SK-N-SH (cell line): ENCODE measurements around the gene PARVB. TPM values are rescaled to one million over a fixed set of nuclear protein-coding genes. Genes with fewer than 3 reads are reported as not detected.

Experiments used
- CTCF ChIA-PET: fragments of 300-600, 350-600 bp; formaldehyde crosslinking; extraction: SDS; loops from one replicate; lab custom pipeline; 2021; lab: Yijun Ruan, JAX
- POLR2A ChIA-PET: fragments of 350-600 bp; sonication (Branson Sonifier 250); formaldehyde crosslinking; extraction: SDS; loops from one replicate; lab custom pipeline; 2020; ENCODE audit warnings: antibody characterized with exemption, inconsistent platforms; lab: Yijun Ruan, JAX
- DNase-seq: peaks from one replicate; pipeline ENCODE4 v3.0.0; 2012
- H2AFZ ChIP-seq: fragments of 200-600 bp; sonication (generic); 2 replicates; pipeline ENCODE4 v1.8.1; 2016; ENCODE audit warnings: antibody characterized with exemption, mild to moderate bottlenecking, low read depth
- H3F3A ChIP-seq: fragments of 200-600 bp; sonication (generic); replicated peaks from 2 replicates; pipeline ENCODE3; 2016; ENCODE audit warnings: antibody characterized with exemption, mild to moderate bottlenecking; ENCODE audit not compliant: insufficient read depth
- H3K27ac ChIP-seq, 2 experiments: fragments of 200-500 bp in 1 of 2; fragments of 200-600 bp in 1 of 2; sonication (Bioruptor generic) in 1 of 2; sonication (generic), shearing (Covaris generic) in 1 of 2; 2 replicates each; pipeline versions ENCODE4 v1.5.1 to v1.6.1; 2014 to 2016; ENCODE audit warnings: low read depth in 2 of 2, inconsistent platforms in 1 of 2, low read length in 1 of 2, mild to moderate bottlenecking in 1 of 2, mixed read lengths in 1 of 2
- H3K27me3 ChIP-seq: fragments of 200-600 bp; sonication (generic), shearing (Covaris generic); 2 replicates; pipeline ENCODE4 v1.6.1; 2016; ENCODE audit warnings: mixed run types; ENCODE audit not compliant: insufficient read depth
- H3K36me3 ChIP-seq, 2 experiments: fragments of 200-500 bp in 1 of 2; fragments of 200-600 bp in 1 of 2; sonication (Bioruptor generic) in 1 of 2; sonication (generic) in 1 of 2; replicated peaks in 1 of 2; 2 replicates each; pipeline versions ENCODE3 to v1.5.1; 2014 to 2016; ENCODE audit warnings: low read length in 1 of 2, mild to moderate bottlenecking in 1 of 2; ENCODE audit not compliant: insufficient read depth in 2 of 2, control insufficient read depth in 1 of 2
- H3K4me1 ChIP-seq, 2 experiments: fragments of 200-500 bp in 1 of 2; fragments of 200-600 bp in 1 of 2; sonication (Bioruptor generic) in 1 of 2; sonication (generic), shearing (Covaris generic) in 1 of 2; 2 replicates each; pipeline versions ENCODE4 v1.5.1 to v1.6.1; 2014 to 2016; ENCODE audit warnings: low read depth in 1 of 2, low read length in 1 of 2, mixed run types in 1 of 2; ENCODE audit not compliant: insufficient read depth in 2 of 2, control insufficient read depth in 1 of 2
- H3K4me2 ChIP-seq: fragments of 200-600 bp; sonication (generic), shearing (Covaris generic); 2 replicates; pipeline ENCODE4 v1.6.1; 2017; ENCODE audit warnings: mixed run types
- H3K4me3 ChIP-seq, 2 experiments: fragments of 200-500 bp in 1 of 2; fragments of 200-600 bp in 1 of 2; sonication (Bioruptor generic) in 1 of 2; sonication (generic), shearing (Covaris generic) in 1 of 2; 2 replicates each; pipeline versions ENCODE4 v1.5.1 to v1.8.1; 2014 to 2016; ENCODE audit warnings: low read depth in 2 of 2, inconsistent platforms in 1 of 2, low read length in 1 of 2, mild to moderate bottlenecking in 1 of 2, mixed read lengths in 1 of 2, moderate library complexity in 1 of 2
- H3K79me2 ChIP-seq: fragments of 200-600 bp; sonication (generic); 2 replicates; pipeline ENCODE4 v1.8.1; 2017; ENCODE audit warnings: mild to moderate bottlenecking; ENCODE audit not compliant: insufficient read depth
- H3K9ac ChIP-seq: fragments of 200-600 bp; sonication (generic); 2 replicates; pipeline ENCODE4 v1.6.1; 2017; ENCODE audit warnings: mixed run types
- H3K9me2 ChIP-seq: fragments of 200-600 bp; sonication (generic); 2 replicates; pipeline ENCODE4 v1.6.1; 2017; ENCODE audit warnings: mixed run types
- H3K9me3 ChIP-seq: fragments of 200-600 bp; sonication (generic); 2 replicates; pipeline ENCODE4 v1.6.1; 2017; ENCODE audit warnings: mixed run types, mild to moderate bottlenecking, moderate library complexity
- H4K20me1 ChIP-seq: fragments of 200-600 bp; sonication (generic); 2 replicates; pipeline ENCODE4 v1.6.1; 2017; ENCODE audit warnings: mild to moderate bottlenecking, mixed run types; ENCODE audit not compliant: insufficient read depth
- EZH2phosphoT487 ChIP-seq: fragments of 200-600 bp; sonication (generic); IDR thresholded peaks from 2 replicates; pipeline ENCODE4 v1.6.1; 2017; ENCODE audit warnings: low read depth, mixed run types, mild to moderate bottlenecking, antibody characterized with exemption, moderate library complexity, borderline replicate concordance
- FOSL2 ChIP-seq: IDR thresholded peaks from 2 replicates; pipeline ENCODE4 v1.4.0; 2012; ENCODE audit warnings: low read depth, mild to moderate bottlenecking, moderate library complexity, borderline replicate concordance
- FOXM1 ChIP-seq: IDR thresholded peaks from 2 replicates; pipeline ENCODE4 v1.4.0; 2012; ENCODE audit warnings: low read depth, mild to moderate bottlenecking
- MEF2A ChIP-seq: IDR thresholded peaks from 2 replicates; pipeline ENCODE4 v1.4.0; 2012; ENCODE audit warnings: low read depth, borderline replicate concordance
- NFIC ChIP-seq: IDR thresholded peaks from 2 replicates; pipeline ENCODE4 v1.4.0; 2012; ENCODE audit warnings: borderline replicate concordance
- RCOR1 ChIP-seq: fragments of 150-350 bp; IDR thresholded peaks from 2 replicates; pipeline ENCODE4 v1.6.1; 2017; ENCODE audit warnings: antibody characterized with exemption, low read length
- TAF1 ChIP-seq: IDR thresholded peaks from 2 replicates; pipeline ENCODE4 v1.6.1; 2012; ENCODE audit warnings: low read depth, mild to moderate bottlenecking, low read length, moderate library complexity, borderline replicate concordance
- TEAD4 ChIP-seq: IDR thresholded peaks from 2 replicates; pipeline ENCODE4 v1.4.0; 2012; ENCODE audit warnings: mild to moderate bottlenecking, borderline replicate concordance; ENCODE audit not compliant: insufficient read depth
- WGBS: methylation state at CpG from one replicate; pipeline ENCODE4 v1.1.6; 2017; ENCODE audit warnings: low lambda C conversion rate; 5-methylcytosine and 5-hydroxymethylcytosine counted together
- polyA plus RNA-seq, 3 experiments: library from polyadenylated mRNA; depleted of rRNA; stranded (reverse); fragments of >200 nt; gene quantifications; 2 replicates each; pipeline ENCODE4 v1.2.3, GENCODE V29; 2012
- TF ChIP-seq, protein P1 (sequence below): IDR thresholded peaks from 2 replicates; pipeline ENCODE4 v1.4.0; 2012; ENCODE audit warnings: low read depth, borderline replicate concordance
- TF ChIP-seq, protein P2 (sequence below): IDR thresholded peaks from 2 replicates; pipeline ENCODE4 v1.4.0; 2012; ENCODE audit warnings: low read depth, borderline replicate concordance

PARVB gene
- polyA plus RNA-seq, 1 of the 3 experiments (the other 2 are of a cell fraction) = 87.8 TPM

DNA sequence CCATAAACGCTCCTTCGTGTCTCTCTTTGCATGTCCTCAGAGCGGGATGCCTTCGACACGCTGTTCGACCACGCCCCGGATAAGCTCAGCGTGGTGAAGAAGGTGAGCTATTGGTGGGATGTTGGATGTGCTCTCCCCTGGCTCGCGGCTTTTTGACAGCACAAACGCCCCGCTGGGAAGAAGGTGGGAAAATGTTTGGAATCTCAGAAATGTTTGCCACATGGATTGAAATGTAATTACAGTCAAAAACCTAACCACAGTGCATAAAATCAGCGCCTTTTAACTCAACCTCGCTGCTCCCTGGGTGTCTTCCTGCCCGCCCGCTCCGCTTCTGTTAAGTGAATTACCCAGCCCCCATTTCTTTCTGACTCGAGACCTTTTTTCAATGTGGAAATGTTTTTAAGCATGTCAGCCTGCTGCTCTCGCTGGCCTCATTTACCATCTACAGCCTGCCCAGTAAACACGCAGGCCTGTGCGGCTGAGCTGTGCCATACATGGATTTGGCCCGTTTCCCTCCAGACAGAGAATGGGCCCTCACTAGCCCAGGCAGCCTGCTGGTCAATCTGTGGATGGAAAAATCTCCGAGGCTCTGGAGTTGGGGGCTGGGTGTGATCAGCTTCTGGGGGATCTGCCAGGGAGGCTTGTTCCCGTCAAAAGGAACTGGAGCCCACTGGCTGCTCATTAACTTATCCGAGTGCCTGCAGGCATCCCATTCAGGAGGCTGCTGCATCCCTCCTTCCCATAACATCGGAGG lies 123.9 kb downstream of the PARVB start:
- POLR2A ChIA-PET = no interaction called here

DNA sequence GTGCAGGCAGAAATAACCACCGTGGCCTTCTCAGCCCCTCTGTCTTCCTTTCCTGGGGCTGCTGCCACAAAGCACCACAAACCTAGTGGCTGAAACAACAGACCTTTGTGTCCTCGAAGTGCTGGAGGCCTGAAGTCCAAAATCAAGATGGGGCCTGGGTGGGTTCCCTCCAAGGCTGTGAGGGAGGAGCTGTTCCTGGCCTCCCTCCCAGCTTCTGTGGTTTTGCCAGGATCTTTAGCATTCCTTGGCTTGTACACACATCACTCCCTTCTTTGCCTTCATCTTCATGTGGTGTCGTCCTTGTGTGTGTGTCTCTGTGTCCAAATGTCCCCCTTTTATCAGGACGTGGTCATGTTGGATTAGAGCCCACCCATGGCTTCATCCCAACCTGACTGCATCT lies 127.6 kb downstream of the PARVB start:
- POLR2A ChIA-PET = no interaction called here
- peaks cover 0 to 2% of the 10 kb centered on the region in 2 experiments; a peak in 2 of 4 replicates for H3K4me1 ChIP-seq
- CTCF ChIA-PET = no interaction called here
- TF ChIP-seq NFIC = peak; percentile 54; the same call in 1 of the 2 replicates
- TF ChIP-seq FOXM1 = no peak
- TF ChIP-seq, all 33 proteins: peak for 1
- Histone ChIP-seq H3K4me3 (no peak overlapping the region), H3K9ac (no peak overlapping the region), H3K9me2 (no peaks in the 10 kb centered on the region), H3K9me3 (no peaks in the 10 kb centered on the region), H4K20me1 (no peaks in the 10 kb centered on the region), H2AFZ (no peak overlapping the region), H3K36me3 (no peaks in the 10 kb centered on the region), H3K27me3 (no peaks in the 10 kb centered on the region), H3K27ac (no peak overlapping the region), H3F3A (no peaks in the 10 kb centered on the region), H3K4me2 (no peak overlapping the region), H3K79me2 (no peaks in the 10 kb centered on the region)
- WGBS = 74% methylated on average over 4 of the region's 4 CpGs
- no peak for DNase-seq

More for the DNA sequence above, 123.9 kb downstream of the PARVB start:
- Histone ChIP-seq H3K9me2 (no peaks in the 10 kb centered on the region), H3F3A (no peaks in the 10 kb centered on the region), H3K36me3 (no peaks in the 10 kb centered on the region), H3K27ac (no peak overlapping the region), H4K20me1 (no peaks in the 10 kb centered on the region), H3K79me2 (no peaks in the 10 kb centered on the region), H3K9me3 (no peaks in the 10 kb centered on the region), H2AFZ (no peak overlapping the region), H3K4me1 (peaks cover 0 to 2% of the 10 kb centered on the region in 2 experiments; a peak in 2 of 4 replicates), H3K4me2 (no peak overlapping the region), H3K27me3 (no peaks in the 10 kb centered on the region), H3K4me3 (no peak overlapping the region), H3K9ac (no peak overlapping the region)
- DNase-seq = no peak
- 88% methylated on average over 26 of the region's 27 CpGs for WGBS
- CTCF ChIA-PET = interaction anchor here (1.0 to 1.6 kb wide), 2 partner anchors 18 to 67 kb away, joined by 4 to 5 read pairs; no protein-coding TSS in a partner anchor
- TF ChIP-seq MEF2A (no peak), NFIC (no peak), TEAD4 (no peak), RCOR1 (no peak), EZH2phosphoT487 (no peak), TAF1 (no peak), FOSL2 (no peak)
- TF ChIP-seq, protein P1, sequence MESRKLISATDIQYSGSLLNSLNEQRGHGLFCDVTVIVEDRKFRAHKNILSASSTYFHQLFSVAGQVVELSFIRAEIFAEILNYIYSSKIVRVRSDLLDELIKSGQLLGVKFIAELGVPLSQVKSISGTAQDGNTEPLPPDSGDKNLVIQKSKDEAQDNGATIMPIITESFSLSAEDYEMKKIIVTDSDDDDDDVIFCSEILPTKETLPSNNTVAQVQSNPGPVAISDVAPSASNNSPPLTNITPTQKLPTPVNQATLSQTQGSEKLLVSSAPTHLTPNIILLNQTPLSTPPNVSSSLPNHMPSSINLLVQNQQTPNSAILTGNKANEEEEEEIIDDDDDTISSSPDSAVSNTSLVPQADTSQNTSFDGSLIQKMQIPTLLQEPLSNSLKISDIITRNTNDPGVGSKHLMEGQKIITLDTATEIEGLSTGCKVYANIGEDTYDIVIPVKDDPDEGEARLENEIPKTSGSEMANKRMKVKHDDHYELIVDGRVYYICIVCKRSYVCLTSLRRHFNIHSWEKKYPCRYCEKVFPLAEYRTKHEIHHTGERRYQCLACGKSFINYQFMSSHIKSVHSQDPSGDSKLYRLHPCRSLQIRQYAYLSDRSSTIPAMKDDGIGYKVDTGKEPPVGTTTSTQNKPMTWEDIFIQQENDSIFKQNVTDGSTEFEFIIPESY = no peak
- TF ChIP-seq, protein P2, sequence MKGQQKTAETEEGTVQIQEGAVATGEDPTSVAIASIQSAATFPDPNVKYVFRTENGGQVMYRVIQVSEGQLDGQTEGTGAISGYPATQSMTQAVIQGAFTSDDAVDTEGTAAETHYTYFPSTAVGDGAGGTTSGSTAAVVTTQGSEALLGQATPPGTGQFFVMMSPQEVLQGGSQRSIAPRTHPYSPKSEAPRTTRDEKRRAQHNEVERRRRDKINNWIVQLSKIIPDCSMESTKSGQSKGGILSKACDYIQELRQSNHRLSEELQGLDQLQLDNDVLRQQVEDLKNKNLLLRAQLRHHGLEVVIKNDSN = no peak
